KBM-7 (cell line): ENCODE results near the gene HOMEZ.
A peak's percentile ranks its signal among the peaks of the same experiment; 100 is the strongest.
"Not testable (repeated sequence)": the region's sequence is repeated elsewhere in the genome, so short reads cannot be mapped to it uniquely, and the experiment has no call there.

Source experiments
- DNase-seq: peaks from one replicate; pipeline ENCODE4 v3.0.0-alpha.2; 2015
- in situ Hi-C: fragments of 300-500 bp; cut with MboI; formaldehyde crosslinking; loops from 2 replicates; pipeline ENCODE4 v1.14.3; 2020; ENCODE audit warnings: low sequenced_read_pairs, low pct_unique_long_range_greater_than_20kb, mixed read lengths

Gene HOMEZ

GRCh38 chr14:23240661-23241060 is 45.3 kb downstream of the HOMEZ start:
- in situ Hi-C loops, result no loop called here
- no peak for DNase-seq

- DNase-seq, result peak; percentile 78
- in situ Hi-C loops, result no loop called here
Measured at GRCh38 chr14:23237772-23238594, 47.9 kb downstream of the HOMEZ start, which contains the start of gene RNF212B. Gene RNF212B (plus strand): TSS chr14:23237936. CDS start chr14:23240346, 2,410 bp downstream.

- DNase-seq, in situ Hi-C loops: not testable (repeated sequence)
Measured at GRCh38 chr14:23232241-23232808, 53.6 kb downstream of the HOMEZ start.

GRCh38 chr14:23228812-23229211 is 57.1 kb downstream of the HOMEZ start:
- in situ Hi-C loops, result no loop called here
- DNase-seq, result no peak

GRCh38 chr14:23227566-23227965 is 58.4 kb downstream of the HOMEZ start:
- no peak for DNase-seq
- in situ Hi-C loops, result no loop called here

GRCh38 chr14:23224958-23225357 is 61.0 kb downstream of the HOMEZ start:
- DNase-seq, in situ Hi-C loops: not testable (repeated sequence)
